Umbilical cord (tissue), 1 donor: ENCODE data around the gene TMEM40. TPM values are rescaled to one million over a fixed set of nuclear protein-coding genes. Genes with fewer than 3 reads are reported as not detected.

ENCODE experiments used
- total RNA-seq: library from RNA; depleted of rRNA; stranded (reverse); fragments of >200 nt; gene quantifications from one replicate; pipeline ENCODE4 v1.2.3, GENCODE V29; 2014; ENCODE audit warnings: low replicate concordance; ENCODE audit not compliant: insufficient read depth

The TMEM40 gene
- total RNA-seq, 1 donor from 2014 or later: 4.8 TPM

Other genes starting within 250 kb of the TMEM40 start
- 4.1 TPM for gene MKRN2OS, start 213.8 kb downstream of the TMEM40 start, total RNA-seq
- gene MKRN2, start 202.2 kb downstream of the TMEM40 start, total RNA-seq: 37.6 TPM
- 120 TPM for gene RAF1, start 95.1 kb downstream of the TMEM40 start, total RNA-seq
- gene CAND2, start 37.4 kb upstream of the TMEM40 start, total RNA-seq: 2.9 TPM
- 2,466 TPM for gene RPL32, start 82.3 kb upstream of the TMEM40 start, total RNA-seq